ENCODE results near the gene ALCAM.

DNA sequence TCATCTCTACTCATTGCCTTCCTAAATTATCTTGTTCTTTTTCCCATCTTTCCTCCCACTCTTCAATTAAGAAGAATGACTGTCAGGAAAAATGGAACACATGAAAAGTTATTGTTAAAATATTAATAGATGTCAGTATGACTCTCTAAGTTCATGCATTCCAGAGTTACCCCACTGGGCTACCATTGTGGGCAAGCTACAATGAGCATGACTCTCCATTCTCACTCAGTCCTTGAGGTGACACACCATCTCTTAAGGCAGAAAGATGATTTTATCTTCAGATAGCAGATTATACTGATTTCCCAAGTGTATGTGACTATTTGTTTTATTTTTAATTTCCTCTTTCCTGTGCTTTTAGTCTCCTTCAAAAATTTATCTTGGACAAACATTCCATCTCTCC, 144.3 kb downstream of the ALCAM start:
- TF ChIP-seq, protein P1, sequence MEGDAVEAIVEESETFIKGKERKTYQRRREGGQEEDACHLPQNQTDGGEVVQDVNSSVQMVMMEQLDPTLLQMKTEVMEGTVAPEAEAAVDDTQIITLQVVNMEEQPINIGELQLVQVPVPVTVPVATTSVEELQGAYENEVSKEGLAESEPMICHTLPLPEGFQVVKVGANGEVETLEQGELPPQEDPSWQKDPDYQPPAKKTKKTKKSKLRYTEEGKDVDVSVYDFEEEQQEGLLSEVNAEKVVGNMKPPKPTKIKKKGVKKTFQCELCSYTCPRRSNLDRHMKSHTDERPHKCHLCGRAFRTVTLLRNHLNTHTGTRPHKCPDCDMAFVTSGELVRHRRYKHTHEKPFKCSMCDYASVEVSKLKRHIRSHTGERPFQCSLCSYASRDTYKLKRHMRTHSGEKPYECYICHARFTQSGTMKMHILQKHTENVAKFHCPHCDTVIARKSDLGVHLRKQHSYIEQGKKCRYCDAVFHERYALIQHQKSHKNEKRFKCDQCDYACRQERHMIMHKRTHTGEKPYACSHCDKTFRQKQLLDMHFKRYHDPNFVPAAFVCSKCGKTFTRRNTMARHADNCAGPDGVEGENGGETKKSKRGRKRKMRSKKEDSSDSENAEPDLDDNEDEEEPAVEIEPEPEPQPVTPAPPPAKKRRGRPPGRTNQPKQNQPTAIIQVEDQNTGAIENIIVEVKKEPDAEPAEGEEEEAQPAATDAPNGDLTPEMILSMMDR (IDR thresholded peaks at IDR 0.05), result no peak
- no peak for TF ChIP-seq ZFX (IDR thresholded peaks at IDR 0.05; ENCODE audit: borderline replicate concordance)
